GM19324 (cell line): ENCODE measurements around the gene KCNQ1.

Experiments
- ATAC-seq: cut with Tn5 transposase; IDR thresholded peaks from one replicate; pipeline ENCODE4 v1.9.1; 2021; ENCODE audit warnings: mild to moderate bottlenecking, moderate library complexity; ENCODE audit not compliant: unreplicated experiment, low FRiP score

Gene KCNQ1

DNA sequence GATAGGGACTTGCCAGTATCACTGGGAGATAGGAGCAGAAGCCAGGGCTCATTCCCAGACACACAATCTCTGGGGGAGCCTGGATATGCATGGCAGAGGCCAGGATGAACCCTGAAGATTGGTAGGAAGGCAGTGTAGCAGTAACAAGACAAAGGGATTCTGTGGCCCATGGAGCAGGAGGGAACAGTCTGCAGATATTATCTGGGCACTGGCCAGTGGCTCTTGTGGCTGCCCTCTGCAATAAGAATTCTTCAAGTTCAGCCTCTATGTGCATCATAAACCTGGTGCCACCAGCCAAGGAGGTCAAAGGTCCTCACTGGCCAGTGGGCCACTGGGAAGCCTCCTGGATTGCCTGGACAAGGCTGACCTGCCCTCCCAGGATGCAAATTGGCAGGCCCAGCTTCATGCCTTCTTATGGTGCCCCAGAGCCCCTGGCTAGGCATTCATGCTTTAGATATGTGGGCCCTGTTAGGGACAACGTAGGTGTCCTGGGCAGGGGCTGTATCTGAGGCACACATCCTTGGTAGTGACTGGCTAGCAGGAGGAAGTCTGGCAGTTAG, 225.8 kb downstream of the KCNQ1 start:
- no peak for ATAC-seq

DNA sequence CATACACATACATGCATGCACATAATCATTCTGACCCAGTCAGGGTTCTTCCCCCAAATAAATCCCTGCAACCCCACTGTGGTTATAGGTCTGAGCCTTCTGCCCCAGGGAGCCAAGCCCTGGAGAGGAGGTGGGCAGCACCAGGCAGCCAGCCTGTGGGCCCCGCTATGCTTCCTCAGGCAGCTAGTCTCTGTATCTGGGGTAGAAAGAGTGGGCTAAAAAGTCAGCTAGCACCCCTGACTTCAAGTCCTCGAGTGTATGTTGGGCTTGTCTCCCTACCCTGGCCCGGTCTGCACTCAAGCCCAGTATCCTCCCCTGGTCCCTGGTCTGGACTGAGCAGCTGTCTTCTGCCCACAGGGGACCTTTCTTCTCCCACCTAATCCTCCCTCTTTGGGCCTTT, 226.9 kb downstream of the KCNQ1 start:
- ATAC-seq, result no peak

DNA sequence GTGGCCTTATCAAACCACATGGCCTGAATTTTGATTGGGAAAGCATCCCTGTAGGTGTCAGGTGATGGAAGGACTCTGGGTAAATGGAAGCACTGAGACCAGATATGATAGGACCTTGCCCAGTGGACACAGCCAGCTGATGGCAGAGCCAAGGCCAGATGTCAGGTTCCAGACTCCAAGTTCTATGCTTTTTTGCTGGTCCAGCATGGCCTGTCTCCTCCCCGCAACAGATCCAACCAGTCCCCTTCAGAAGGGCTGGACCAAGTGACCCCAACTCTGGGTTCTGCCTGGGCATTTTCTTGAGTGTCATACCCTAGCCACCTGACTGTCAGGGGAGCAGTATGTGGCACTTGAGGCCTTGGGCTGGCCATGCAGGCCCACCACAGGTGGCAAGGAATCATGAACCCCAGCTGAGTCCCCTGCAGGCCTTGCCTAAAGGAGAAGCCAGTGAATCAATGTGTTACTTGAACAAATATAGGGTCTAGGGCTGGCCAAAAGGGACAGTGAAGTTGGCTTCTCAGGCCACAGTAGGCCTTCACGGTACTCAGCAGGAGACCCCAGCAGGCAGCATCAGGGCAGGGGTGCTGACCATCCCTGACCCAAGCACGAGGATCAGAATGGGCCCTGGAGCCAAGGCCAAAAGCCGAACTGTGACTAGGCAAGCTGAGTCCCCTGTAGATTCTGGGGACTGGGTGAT, 227.9 kb downstream of the KCNQ1 start:
- no peak for ATAC-seq

DNA sequence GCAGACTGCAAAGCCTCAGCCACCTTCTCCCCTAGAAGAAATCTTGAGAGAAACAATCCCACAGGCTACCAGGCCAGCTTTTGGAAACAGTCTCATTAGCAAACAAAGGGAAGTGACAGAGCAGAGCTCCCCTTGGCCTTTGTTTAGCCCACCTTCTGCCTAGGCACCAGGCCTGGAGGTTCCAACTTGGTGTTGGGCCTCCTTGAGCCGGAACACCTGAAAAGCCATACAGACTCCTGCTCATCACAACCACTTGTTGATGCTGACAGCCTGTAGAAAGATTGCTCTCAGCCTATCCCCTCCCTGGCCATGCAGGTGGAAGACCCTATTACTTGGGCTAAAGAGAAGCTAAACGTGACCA, 228.4 kb downstream of the KCNQ1 start:
- ATAC-seq, result no peak

DNA sequence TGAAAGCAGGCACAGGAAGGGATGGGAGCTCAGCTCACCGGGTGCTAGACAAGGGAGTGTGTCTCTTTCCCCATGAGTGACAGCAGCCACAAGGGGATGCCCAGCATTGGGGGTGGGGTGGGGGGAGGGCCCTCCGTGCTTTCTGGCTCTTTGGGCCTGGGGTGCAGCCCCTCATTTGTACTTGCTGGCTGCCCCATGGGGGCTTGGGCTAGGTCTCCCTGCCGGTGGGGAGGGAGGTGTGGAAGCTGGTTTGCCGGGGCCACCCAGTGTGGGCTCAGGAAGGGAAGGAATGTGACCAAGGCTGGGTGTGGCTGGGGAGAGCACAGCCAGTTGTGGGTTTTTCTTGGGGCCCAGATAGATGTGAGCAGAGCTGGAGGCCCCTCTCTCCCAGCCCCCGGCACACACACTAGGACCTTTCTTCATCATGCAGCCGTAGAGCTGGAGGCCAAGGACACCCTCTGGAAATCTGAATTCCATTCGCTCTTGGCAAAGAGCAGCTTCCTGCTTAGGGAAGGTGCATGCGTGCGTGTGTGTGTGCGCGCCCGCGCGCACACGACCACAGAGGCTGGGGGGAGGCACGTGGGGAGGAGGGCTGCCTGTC, 229.2 kb downstream of the KCNQ1 start:
- ATAC-seq, result no peak

DNA sequence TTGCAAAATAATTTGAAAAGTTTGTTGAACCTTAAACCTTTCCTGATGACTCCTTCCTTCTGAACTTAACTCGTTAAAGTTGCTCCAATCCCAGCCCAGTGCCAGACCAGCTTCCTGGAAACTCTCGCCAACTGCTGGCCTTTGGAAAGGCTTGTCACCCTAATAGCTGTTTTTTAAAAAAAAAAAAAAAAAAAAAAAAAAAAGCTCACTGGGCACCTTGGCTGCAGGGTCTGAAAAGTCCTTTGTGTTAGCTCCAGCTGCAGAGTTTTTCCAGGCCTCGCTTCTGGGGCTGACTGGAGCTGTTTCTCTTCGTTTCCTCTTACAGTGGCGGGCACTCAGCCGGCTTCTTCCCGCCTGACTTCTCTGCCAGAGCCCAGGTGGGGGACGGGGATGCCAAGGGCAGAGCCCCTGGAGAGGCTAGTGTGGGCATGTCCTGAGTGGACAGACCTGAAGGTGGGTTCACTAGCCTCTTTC, 229.9 kb downstream of the KCNQ1 start:
- ATAC-seq, result no peak

DNA sequence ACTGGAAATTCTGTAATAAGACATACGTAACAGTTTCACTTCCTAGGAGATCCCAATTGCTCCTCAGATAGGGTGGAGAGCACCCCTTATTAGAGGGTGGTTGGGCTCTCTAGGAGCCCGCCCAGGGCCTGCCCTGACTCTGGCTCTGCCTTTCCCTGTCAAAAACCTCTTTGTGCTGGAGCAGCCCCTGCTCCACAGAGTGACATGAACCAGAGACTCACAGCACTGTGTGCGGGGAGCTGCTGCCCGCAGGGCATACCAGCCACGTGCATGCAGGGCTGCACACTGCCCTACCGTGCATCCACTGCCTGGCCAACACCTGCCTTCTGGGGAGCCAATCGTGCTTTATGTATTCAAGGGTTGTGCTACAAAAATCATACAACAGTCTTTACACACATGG, 230.7 kb downstream of the KCNQ1 start:
- ATAC-seq, result no peak

DNA sequence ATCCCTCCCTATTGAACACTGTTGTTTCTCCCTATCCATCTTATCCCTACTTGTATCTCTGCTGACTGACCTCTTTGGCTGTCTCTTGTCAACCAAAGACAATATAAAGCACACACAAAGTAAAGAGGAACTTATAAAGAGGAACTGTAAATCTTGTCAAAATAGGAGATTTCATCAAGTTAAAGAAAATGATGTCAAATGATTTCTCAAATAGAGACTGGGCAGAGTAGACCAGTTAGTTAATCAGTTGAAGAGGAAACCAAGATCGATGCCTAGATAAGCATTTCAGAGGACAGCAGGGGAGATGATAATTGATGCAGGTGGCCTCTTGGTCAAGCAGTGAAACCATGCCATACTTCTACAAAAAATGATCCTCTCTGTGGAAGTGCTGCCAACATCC, 232.3 kb downstream of the KCNQ1 start:
- no peak for ATAC-seq

DNA sequence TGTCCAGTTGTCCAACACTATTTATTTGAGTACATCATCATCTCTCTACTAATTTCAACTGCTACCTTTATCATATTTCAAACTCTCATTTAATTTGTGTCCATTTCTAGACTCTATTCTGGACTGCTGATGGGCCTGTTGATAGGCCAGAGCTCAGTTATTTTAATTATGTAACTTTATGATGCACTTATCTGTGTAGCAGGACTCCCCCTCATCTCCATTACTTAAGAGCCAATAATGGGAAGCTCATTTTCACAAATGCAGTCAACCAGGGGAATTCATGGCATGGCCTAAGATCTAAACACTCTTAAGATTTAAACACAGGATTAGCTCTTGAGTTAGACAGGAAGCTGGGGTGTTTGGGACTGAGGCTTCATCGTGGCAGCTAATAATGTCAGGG, 233.6 kb downstream of the KCNQ1 start:
- ATAC-seq, result no peak

DNA sequence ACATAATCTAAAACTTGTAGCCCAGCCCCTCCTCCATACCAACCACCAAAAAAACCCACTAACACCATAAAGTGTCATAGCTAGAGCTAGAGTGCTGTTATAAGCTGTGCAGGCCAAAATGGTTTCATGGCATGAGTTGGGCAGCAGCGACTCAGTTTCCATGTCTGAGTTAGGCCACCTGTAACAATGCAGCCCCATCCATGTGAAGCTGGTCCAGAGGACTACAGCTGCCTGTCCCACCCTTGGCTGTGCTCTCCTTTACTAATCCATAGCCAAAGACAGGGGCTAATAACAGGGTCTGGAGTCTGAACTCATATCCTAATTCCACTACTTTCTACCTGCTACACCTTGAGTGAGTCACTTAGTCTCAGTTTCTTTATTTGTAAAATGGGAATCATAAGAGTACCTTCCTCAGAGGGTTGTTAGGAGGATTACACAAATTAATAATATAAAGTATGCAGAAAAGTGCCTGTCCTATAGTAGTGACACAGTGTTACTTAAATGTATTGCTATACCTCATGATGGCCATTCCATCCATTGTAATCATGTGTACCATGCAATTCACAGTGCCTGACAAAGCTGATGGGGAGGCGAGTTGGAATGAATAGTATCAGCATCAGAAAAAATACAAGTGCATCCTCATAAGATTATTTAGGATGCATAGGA, 234.3 kb downstream of the KCNQ1 start:
- no peak for ATAC-seq

DNA sequence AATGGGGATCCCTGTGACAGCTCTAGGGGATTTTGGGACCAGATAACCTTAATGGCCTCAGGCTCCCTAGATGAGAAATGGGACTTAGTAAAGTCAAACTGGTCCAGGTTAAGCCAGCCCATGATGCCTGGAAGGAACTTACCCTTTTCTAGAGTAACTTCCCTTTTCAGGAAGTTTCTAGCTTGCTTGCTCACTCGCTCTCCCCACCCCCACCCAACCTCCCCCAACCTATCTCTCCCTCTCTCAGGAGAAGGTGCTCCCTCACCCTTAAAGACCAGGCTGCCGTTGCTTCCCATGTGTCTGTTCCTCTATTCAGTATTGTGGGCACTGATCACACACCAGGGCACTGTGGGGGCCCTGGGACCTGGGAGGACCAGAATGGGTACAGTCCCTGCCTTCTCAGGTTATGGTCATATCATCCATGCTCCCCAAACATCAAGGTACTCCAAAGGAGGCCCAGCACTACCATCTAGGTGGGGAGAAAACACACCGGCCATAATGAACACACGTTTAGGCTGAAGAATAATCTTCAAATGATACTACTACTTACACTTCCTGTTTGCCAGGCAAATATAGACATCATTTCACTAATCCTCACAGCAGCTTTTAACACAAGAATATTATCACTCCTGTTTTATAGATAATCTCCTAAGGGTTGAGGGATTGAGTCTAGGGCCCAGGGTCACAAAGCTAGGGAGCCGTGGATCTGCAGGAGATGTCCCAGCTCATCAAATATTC, 236.8 kb downstream of the KCNQ1 start:
- ATAC-seq, result no peak

DNA sequence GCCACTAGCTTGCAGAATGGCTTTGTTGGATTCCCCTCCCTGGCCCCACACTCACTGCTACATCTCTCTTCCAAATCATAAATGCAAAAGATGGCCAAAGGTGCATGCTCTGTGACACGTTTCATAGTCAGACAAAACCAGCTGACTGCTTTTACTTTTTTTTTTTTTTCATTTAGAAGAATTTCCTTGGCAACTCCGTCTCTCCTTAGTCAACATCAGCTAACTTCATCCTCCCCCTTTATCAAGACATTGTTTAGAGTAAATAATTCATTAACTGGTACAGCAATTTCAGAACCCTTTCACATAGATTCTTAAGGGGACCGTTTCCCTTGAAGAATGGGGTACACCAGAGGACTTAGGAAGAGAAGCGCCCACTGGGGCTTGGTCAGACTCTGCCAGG, 239.0 kb downstream of the KCNQ1 start:
- ATAC-seq, result no peak

DNA sequence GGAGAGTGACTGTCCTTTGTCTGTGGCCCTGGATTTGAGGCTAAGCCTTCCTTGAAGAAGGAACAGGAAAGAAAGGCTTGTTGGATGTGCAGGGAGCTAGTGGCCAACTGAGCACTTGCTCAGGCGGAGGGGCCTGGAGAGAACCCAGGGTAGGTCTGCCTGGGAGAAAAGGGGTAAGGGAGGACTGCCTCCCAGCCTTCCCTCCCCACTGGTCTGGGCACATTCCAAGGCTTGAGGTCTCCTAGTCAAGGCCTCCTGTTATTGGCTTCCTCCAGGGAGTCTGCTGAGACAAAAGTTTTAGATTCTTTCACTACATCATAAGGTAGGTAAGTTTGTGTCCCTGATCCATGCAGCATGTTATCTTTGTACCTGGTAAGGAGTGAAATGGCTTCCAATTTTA, 239.8 kb downstream of the KCNQ1 start:
- ATAC-seq, result no peak

DNA sequence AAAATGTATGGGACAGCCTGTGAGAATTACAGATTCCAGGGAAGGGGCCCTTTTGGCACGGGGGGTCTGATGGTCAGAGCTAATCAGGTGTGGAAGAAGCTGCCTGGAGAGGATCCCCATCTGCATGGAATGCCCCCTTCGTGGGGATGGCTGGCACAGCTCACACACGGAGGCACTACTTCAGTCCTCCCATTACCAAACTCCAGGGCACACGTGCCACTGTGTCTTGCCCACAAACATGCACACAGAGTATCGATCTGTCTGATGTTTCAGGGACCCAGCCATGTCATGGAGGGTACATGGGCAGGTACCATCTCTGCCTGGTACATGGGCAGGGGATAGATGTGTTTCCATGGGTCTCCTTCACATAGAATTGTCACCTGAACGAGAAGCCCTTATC, 240.2 kb downstream of the KCNQ1 start:
- ATAC-seq, result no peak

DNA sequence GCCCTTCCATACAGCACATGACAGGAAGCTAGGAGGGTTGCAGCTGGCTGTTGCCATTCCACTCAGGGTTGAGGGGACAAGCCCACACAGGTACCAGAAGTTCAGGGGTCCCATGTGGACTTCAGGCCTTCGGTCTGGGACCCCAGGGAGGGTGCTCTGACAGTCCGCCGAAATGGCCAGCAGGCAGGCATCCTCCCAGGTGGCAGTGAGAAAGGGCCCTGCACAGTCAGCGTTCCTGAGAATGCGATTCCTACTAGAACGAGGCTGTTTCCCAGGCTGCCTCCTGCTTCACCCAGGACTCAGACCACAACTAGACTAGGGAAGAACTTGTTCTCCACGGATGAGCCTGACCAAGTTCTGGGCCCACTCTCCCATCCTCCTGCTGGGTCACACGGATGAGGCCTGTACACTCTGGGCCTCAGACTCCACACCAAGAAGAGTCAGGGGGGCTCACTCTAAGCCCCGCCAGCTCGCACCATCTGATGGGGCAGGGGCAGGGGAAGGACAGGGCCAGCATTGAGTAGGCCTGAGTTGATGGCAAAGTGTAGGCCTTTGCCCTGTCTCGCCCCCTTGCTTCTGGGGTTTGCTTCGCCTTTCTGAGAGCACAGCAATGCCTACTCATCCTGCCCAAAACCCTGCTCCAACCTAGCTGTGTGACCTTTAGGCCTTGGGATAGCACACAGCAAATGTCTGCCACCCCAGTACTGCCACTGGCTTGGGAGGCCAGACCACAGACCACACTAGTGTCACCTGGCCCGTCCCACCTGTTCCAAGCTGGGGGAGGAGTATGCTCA, 241.0 kb downstream of the KCNQ1 start:
- no peak for ATAC-seq

DNA sequence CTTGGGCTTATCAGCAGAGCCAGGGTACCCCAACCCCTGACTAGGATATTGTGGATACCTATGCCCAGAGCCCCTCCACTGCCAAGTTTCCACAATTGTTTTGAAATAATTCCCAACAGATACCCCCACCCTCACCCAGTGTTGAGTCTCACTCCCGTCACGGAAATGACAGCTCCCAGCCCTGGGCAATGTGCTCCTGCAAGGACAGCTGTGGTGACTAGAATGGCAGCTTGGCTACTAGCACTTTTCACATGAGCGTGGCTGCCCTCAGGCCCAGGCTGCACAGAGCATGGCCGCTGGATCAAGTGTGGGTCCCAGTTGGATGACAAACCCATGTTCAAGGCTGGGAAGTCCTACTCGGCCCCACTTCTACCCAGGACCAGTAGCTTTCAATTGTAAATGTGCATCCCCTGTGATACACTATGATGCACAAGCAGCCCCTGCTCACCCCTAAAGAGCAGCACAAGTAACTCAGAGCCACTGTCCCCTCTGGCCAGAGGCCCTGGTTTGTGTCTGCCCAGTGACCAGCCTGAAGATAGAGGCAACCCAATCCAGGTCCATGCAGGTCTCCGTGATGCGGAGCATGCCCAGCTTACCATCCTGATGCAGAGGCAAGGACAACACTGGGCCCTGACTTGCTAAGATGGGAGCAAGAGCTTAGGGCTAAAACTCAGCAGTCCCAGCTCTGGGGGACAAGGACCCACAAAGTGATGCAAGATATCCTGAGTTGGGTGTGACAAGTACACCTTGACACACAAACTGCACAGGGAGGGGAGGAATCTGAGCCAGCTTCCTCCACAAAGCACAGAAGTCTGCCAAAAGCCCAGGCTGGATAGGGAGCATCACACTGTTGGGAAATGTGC, 241.8 kb downstream of the KCNQ1 start:
- ATAC-seq, result no peak

DNA sequence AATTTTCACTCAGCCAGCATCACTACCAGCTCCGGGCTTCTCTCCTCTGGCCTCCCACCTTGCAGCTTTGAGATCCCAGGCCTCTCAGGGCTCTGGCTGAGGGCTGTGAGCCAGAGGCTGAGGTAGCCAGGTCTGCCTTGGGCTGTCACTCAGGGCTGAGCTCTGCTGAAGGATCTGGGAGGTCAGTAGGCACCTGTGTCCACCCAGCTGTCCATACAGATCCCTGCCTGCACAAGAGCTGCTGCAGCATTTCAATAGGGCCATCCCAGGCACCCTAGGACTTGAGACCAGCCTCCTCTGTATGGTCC, 242.4 kb downstream of the KCNQ1 start:
- no peak for ATAC-seq

DNA sequence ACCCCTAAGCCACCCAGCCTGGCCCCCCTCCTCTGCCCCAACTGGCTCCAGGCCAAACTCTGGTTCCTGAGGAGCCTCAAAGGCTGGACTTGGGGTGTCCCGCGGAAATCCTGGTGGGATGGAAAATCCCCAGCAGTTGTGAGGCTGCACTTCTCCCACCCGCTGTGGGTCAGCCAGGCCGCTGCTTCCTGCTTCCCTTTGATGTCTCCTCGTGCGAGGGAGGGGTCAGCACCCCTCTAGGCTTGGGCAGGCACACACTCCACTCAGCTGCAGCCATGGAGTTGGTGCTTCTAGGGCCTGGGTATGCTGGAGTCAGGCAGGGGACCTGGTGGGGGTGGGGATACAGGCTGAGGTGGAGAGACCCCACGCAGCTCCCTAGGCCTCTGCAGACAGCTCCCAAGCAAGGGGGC, 243.0 kb downstream of the KCNQ1 start:
- ATAC-seq, result no peak

DNA sequence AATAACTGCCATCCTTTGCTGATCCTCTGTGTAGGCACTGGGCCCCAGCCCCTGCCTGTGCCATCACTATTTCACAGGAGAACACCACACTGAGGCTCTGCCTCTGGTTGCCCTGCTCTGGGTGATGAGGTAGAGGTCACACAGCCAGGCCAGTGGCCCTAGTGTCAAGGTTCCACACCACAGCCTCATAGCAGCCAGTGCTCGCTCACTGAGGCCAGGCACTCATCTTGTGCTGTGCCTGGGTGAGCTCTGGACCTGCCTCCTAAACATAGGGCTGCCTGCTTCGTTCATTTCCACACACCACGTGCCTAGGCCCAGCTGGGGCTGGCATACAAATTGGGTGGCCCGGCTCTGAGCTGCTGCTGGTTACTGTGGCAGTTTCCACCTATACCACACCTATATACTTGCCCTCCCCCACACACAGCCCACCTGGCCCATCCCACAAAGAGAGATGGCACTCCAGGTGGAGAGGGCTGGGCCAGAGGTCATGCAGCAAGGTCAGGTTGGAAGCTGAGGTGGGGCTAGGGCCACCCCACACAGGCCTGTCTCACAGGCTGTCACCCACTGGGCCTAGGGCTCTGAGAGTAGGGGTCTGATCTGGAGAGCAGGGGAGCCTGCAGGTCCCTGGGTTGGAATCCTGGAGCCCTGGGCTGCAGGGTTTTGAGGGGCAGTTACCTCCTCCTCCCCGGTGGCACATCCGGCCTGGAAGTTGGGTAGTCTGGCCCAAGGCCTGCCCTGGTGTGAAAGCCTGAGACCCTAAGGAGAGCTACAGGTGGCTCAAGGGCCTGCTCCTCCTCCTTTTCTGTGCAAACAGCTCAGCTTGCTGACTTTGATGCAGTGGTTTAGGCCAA, 243.8 kb downstream of the KCNQ1 start:
- no peak for ATAC-seq
